DMS 273 treated with DMSO at 0.1 percent for 48 hours (cell line): ENCODE measurements around the gene BOC.
A peak's percentile ranks its signal among the peaks of the same experiment; 100 is the strongest.

Experiments
- DNase-seq: peaks from one replicate; lab custom pipeline; 2025; lab: John Stamatoyannopoulos, UW

The BOC gene

DNA sequence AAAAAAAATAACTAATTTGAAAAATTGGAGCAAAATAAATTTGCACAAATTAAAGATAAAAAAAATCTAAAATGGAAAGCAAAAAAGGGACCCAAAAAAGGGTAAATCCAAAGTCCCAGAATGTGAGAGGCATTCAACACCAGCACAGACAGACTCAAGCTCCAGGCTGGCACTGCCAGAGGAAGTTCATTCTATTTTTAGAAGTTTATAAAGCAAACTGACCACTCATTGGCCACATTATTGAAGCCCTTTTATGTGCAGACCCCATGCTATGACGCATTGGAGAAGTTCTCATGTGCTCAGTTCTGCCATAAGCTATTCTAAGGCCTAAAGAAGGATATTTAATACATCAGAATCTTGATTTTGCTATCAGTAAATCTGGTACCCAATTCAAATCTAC, 17.6 kb upstream of the BOC start:
- DNase-seq, result no peak

DNA sequence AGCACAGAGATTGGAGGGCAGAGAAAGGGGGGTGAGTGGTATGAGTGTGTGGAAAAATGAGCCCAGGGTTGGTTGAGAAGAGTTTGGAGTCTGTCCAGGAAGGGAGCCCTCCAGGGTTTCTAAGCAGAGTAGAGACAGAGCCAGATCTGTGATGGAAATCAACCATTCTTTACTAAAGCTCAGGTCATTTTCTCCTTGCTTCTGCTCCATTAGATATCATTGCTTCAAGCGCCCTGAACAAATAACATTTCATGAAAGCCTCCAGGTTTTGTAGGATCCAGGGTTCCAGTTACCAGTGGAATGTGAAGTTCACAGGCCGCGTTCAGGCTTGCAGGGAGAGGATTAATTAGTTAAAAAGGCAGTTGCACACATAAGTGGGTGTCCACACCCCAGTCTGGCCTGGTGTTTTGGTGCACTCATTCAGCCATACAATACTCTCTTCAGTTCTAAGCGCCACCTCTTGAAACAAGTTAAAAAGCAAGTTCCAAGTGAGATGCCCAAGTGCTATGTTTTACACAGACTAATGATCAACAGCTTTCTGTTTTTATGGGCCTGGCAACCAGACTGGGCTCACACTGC, 16.4 kb upstream of the BOC start:
- DNase-seq, result peak; percentile 36

- no peak for DNase-seq
Measured at GRCh38 chr3:113200351-113200750, 11.0 kb upstream of the BOC start.

DNA sequence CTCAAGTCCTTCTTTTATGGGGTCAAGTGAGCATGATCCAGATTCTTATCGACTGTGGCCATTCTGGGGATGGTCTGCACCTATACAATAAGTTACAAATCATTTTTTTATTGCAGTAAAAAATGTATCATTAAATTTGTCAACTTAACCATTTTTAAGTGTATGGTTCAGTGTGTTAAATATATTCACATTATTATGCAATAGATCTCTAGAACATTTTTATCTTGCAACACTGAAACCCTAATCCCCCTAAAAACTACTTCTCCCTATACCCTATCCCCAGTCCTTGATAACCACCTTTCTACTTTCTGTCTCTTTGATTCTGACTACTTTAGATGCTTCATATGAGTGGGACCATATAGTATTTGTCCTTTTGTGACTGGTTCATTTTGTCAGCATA, 10.4 kb upstream of the BOC start:
- DNase-seq, result no peak

DNA sequence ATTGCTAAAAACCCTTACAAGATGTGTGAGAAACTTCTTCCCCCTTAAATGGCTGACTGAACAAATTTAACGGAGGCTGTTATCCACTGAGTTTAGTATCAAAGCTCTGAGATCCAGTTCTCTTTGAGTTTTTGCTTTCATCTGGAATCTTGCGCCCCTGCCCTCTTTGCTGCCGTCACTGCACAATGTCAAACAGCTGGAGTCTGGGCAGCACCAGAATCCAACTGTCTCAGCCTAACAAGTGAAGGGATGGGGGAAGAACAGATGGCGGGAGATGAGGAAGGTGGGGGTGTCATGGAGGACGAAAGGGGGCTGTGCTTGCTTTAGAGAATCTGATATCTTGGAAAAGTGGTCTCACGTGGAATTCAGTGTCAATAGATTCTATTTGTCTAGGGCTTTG, 7.0 kb upstream of the BOC start:
- DNase-seq, result no peak

DNA sequence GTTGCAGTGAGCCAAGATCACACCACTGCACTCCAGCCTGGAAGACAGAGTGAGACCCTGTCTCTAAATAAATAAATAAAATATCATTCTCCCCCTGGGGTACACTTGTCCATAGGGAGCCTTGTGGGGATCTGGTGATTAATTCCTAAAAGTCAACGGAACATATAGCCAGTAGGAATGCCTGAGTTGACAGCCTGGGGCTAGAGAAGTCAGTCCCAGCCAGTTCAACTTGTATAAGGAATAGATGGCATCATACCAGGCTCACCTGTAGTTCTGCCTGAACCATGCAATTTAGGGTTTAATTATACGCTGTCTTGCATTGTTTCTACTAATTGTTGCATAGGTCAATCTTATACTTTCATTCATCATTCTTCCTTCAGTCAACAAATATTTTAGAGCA, 5.9 kb upstream of the BOC start:
- no peak for DNase-seq

DNA sequence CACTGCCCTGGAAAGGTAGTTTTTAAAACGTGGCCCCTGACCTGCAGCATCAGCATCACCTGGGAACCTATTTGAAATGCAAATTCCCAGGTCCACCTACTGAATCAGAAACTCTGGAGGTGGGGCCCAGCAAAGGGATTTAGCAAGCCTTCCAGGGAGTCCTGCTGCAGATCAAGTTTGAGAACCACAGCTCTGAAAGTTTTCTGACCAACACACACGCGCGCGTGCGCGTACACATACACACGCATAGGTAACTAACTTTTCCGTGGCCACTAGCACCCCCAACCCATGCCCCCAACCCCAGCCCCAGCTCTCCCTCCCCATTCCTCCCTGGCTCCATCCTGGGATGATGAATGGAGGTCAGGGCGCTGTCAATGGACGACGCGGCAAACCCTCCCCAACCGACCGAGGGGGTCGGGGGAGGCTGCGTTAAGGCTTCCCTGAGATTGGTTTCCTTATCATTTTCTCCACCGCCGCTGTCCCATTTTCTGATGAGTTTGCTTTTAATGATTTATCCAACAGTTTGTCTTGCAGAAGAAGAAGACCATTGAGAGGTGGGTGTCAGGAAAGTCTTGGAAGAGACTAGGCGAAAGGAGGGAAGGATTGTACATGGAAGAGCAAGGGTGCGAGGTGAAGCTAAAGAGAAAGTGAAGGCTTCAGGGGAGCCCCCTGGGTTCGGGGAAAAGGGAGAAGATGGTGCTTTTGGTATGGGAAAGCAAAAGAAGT, 590 bp upstream of the BOC start:
- peak; percentile 68 for DNase-seq

DNA sequence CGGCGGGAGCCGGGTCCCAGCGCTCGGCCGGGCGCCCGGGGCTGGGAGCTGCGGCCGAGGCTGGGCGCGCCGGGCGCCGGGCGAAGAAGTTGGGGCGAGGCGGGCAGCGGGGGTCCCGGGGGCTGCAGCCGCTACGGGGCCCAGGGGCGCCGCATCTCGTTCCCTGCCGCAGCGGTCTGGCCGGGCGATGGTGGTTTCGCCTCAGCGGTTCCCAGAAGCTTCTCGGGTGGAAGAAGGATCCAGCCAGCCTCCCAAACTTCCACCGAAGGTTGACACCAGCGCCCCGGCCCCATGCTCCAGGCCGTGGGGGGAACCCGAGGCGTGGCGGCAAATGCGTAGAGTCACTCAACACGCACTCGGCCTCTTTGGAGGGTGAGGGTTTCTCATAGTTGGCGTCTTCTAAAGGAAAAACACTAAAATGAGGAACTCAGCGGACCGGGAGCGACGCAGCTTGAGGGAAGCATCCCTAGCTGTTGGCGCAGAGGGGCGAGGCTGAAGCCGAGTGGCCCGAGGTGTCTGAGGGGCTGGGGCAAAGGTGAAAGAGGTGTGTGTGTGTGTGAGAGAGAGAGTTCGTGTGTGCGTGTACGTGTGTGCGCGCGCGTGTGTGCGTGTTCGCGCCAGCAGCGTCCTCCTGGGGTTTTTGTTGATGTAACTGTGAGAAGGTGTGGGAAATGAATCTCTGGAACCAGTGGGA, 940 bp downstream of the BOC start:
- no peak for DNase-seq

DNA sequence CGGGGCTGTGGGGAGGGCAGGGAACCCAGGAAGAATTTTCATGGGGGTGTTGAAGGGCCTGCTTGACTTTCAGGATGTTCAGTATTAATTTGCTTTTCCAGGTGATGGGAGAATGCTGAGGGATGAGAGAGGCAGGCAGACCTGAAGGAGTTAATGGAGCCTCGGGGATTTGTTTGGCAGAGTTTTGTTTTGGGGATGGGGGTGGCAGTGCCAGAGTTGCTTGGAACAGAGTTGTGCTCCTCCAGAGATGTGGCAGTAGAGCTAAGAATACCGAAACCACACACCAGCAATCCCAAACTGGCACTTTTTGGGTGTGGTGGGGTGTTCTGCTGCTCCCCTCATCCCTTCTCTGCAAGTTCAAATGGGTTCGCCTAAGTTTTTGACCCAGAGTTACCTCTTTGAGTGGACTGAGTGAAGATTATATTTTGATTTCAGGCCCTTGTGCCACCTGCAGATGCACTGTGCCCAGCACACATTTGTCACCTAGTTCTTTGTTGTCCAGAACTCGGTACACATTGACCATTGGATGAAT, 1.6 kb downstream of the BOC start:
- DNase-seq, result no peak

DNA sequence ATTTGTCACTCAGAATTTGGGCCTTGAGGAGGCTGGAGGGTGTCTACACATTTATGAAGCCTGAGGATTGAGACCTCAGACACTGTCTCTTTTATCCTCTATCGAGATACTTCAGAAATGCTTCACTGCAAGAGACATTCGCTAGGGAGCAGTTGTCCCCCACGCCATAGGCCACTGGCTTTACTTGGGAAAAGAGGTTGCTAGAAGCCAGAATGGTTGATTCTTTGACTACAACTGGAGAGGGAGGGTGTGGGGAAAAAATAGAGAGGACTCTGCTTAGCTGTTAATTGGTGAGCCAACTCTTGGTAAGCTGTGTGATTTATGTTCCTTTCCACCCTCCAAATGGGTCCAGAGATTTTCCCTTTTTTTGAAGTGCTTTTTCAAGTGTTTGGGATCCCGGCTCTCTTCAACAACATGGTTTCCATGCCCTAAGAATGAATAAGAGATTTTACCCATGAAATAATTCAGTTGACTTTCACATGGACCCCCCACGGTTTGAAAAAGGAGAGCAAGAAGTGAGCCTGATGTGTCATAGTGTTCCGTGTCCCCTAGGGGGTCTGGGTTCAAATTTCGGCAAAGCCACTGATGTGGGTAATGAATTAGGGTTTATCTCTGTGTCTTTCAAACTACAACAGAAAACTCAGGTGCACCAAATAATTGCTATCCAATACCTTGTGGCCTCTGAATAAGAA, 2.7 kb downstream of the BOC start:
- no peak for DNase-seq

DNA sequence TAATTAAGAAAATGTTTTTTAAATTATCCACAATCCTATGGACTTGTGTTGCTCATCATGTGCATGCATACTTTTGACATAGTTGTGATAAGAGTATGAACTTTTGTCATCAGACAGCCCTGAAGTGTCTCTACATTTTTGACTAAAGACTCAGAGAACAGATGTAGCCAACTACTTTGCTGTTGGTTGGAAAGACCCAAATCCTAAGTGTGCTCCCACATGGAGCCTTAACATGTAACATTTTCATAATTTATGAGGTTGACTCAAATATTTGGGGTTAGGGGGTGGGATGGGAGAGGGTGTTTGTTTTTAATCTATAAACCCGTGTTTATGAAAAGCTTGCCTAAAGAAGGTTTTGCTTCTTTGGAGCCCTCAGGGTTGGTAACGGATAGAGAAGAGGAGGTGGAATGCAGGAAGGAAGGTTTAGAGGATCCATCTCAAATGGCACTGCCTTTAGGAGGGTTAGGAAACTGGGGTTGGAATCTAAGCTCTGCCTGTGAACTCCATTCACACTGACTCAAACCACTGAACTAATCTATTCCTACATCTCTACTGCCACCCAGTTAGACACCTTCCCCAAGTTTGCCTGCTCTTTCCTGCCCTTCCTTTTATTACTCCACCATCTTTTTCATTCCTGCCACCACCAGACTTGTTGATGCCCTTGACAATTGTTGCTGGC, 3.7 kb downstream of the BOC start:
- DNase-seq, result no peak

DNA sequence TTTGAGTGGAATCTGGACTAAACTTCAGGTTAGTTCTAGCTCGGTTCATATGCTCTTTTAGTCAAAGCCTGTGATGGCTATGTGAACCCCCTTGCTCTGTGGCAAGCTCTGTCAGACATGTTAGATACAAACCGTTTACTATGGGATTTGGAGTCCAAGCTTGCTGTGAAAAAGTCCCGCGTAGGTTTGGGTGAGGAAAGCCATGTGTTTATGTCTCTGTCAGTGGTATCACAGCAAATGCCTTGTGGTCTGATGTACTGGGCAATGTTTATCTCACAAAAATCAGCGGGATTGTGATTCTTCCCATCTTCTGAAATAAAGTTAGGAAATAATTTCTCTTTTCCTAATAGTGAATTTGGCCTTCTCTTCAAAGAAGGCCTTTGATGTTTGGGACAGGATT, 5.0 kb downstream of the BOC start:
- DNase-seq, result no peak

- DNase-seq, result no peak
Measured at GRCh38 chr3:113218011-113218680, 6.8 kb downstream of the BOC start.

DNA sequence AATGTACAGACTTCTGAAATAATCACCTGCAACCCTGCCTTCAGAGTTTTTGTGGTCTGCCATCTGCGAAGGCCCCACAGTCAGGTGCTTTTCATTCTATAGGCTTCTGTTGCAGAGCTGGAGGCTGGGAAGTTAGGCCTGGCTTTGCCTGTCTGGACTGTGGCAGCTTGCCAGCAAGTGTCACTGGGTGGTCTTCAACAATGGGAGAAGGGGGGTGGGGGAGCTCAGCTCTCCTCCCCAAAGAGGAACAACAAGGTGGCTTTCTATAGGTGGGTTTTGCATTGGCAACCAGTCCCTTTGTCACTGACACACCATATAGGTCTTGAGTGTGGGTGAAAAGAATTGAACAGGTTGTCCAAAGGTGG, 7.3 kb downstream of the BOC start:
- no peak for DNase-seq

GRCh38 chr3:113219605-113220300, 8.4 kb downstream of the BOC start:
- DNase-seq, result no peak

DNA sequence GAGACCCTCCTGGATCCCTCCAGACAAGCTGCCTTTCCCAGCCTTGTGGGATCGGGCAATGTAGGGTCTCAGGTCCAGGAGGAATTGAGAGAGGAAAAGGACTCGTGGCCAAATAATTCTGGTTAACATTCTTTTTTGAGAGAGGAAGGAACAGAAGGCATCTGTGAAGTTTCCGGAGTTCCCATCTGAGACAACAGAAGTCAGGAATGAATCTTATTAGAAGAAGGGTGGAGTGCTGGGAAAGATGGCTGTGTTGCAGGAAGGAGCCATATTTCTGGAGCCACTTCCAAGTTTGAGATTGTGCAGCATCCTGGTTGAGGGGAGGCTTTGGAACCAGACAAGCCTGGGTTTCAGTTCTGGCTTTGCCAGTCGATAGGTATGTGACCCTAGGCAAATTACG, 9.4 kb downstream of the BOC start:
- no peak for DNase-seq

DNA sequence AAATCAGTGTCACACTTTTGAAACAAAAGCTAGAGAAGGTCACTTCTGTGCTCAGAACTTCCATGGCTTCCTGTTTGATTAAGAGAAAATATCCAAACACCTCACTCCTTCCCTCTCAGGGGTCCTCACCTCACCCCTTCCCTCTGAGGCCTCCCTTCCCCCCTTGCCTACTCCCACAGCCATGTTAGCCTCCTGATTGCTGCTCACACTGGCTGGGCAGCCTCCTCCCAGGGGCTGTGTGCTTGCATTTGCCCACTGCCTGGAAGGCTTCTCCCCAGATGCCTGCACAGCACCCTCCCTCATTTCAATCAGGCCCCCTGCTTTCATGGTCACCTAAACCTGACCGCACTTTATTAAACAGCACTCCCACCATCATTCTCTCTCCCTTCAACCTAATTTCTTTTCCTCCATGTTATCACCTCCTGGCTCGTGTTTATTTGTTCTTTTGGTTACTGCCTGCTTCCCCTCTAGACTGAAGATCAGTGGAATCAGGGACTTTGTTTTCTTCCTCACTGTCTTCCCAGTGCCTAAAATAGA, 10.4 kb downstream of the BOC start:
- DNase-seq, result no peak

GRCh38 chr3:113222451-113223086, 11.2 kb downstream of the BOC start:
- peak; percentile 25 for DNase-seq

GRCh38 chr3:113223475-113224281, 12.3 kb downstream of the BOC start:
- DNase-seq, result no peak
